Measurements from ENCODE around the gene DPP9.

DNA sequence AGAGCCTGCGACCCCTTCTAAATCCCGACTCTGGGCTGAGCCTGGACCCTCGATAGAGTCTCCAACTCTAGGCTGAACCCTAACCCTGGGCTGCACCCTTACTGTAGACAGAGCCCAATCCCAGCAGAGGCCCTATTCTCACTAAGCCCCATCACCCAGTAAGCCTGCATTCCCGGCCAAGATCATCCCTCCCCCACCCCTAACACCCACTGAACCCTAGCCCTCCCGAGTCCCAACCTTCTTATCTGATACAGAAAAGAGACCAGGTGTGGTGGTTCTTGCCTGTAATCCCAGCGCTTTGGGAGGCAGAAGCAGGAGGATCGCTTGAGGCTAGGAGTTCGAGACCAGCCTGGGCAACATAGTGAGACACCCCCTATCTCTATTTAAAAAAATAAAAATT, 86.9 kb downstream of the DPP9 start:
- TF ChIP-seq, protein P1, sequence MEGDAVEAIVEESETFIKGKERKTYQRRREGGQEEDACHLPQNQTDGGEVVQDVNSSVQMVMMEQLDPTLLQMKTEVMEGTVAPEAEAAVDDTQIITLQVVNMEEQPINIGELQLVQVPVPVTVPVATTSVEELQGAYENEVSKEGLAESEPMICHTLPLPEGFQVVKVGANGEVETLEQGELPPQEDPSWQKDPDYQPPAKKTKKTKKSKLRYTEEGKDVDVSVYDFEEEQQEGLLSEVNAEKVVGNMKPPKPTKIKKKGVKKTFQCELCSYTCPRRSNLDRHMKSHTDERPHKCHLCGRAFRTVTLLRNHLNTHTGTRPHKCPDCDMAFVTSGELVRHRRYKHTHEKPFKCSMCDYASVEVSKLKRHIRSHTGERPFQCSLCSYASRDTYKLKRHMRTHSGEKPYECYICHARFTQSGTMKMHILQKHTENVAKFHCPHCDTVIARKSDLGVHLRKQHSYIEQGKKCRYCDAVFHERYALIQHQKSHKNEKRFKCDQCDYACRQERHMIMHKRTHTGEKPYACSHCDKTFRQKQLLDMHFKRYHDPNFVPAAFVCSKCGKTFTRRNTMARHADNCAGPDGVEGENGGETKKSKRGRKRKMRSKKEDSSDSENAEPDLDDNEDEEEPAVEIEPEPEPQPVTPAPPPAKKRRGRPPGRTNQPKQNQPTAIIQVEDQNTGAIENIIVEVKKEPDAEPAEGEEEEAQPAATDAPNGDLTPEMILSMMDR (conservative IDR thresholded peaks at IDR 0.05; ENCODE audit: low read depth, low read length) = no peak
- TF ChIP-seq POLR2A (IDR thresholded peaks at IDR 0.05; ENCODE audit: low read depth, low read length) (no peak), RFX5 (IDR thresholded peaks at IDR 0.05; ENCODE audit: low read depth, low read length) (no peak), CHD1 (IDR thresholded peaks at IDR 0.05; ENCODE audit: low read depth, low read length) (no peak), RAD21 (IDR thresholded peaks at IDR 0.05; ENCODE audit: low read length) (no peak)
- TF ChIP-seq, protein P2, sequence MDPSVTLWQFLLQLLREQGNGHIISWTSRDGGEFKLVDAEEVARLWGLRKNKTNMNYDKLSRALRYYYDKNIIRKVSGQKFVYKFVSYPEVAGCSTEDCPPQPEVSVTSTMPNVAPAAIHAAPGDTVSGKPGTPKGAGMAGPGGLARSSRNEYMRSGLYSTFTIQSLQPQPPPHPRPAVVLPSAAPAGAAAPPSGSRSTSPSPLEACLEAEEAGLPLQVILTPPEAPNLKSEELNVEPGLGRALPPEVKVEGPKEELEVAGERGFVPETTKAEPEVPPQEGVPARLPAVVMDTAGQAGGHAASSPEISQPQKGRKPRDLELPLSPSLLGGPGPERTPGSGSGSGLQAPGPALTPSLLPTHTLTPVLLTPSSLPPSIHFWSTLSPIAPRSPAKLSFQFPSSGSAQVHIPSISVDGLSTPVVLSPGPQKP (IDR thresholded peaks at IDR 0.05; ENCODE audit: borderline replicate concordance, low read depth, low read length) = no peak
- TF ChIP-seq, protein P3, sequence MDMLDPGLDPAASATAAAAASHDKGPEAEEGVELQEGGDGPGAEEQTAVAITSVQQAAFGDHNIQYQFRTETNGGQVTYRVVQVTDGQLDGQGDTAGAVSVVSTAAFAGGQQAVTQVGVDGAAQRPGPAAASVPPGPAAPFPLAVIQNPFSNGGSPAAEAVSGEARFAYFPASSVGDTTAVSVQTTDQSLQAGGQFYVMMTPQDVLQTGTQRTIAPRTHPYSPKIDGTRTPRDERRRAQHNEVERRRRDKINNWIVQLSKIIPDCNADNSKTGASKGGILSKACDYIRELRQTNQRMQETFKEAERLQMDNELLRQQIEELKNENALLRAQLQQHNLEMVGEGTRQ (IDR thresholded peaks at IDR 0.05; ENCODE audit: low read depth, low read length) = no peak

All from IMR-90 (cell line).